GM12878 (cell line): ENCODE measurements around the gene BBS4. TPM values are rescaled to one million over a fixed set of nuclear protein-coding genes. Genes with fewer than 3 reads are reported as not detected.

ENCODE experiments used
- ATAC-seq: fragments of 200-7000 bp; cut with Tn5 transposase; 3 replicates; pipeline ENCODE4 v1.9.1; 2020; ENCODE audit warnings: mild to moderate bottlenecking, moderate library complexity
- BruUV-seq: library from RNA; stranded (reverse); fragments of 400-500 nt; replicated peaks from 2 replicates; lab custom pipeline; 2021; lab: Mats Ljungman, UMichigan
- CTCF ChIA-PET: fragments of 300-600 bp; sonication (Branson Sonifier 250); formaldehyde crosslinking; extraction: SDS; loops from one replicate; lab custom pipeline; 2021; ENCODE audit warnings: inconsistent platforms; lab: Yijun Ruan, JAX
- POLR2A ChIA-PET: fragments of 350-600 bp; formaldehyde crosslinking; extraction: SDS; loops from one replicate; lab custom pipeline; 2021; ENCODE audit warnings: inconsistent platforms; lab: Charles Lee
- RAD21 ChIA-PET: fragments of 300-600 bp; sonication (Branson Sonifier 250); formaldehyde crosslinking; loops from one replicate; lab custom pipeline; 2023; ENCODE audit warnings: antibody characterized with exemption; ENCODE audit not compliant: unreplicated experiment; lab: Charles Lee
- SMC1A ChIA-PET: fragments of 300-600 bp; sonication (Branson Sonifier 250); formaldehyde crosslinking; loops from one replicate; lab custom pipeline; 2023; ENCODE audit not compliant: unreplicated experiment, uncharacterized antibody; lab: Charles Lee
- DNase-seq: peaks from one replicate; pipeline ENCODE4 v3.0.0-alpha.2; 2011; ENCODE audit warnings: low read depth, low spot score
- FAIRE-seq: peaks from 3 replicates; lab custom pipeline; 2011; peaks lifted over from hg19 to GRCh38; lab: Jason Lieb, UNC
- H2AFZ ChIP-seq: 2 replicates; pipeline ENCODE4 v1.6.0; 2011; ENCODE audit warnings: low read depth, low read length, control low read depth; ENCODE audit not compliant: control insufficient read depth
- H3K27ac ChIP-seq: 2 replicates; pipeline ENCODE4 v1.5.1; 2011; ENCODE audit warnings: control low read depth; ENCODE audit not compliant: control insufficient read depth, insufficient read depth
- H3K27me3 ChIP-seq, 2 experiments: replicated peaks in 1 of 2; 2 replicates each; pipeline versions ENCODE4 v1.6.0 to v1.6.1; 2011; ENCODE audit warnings: low read length in 1 of 2; ENCODE audit not compliant: control insufficient read depth in 2 of 2, insufficient read depth in 2 of 2
- H3K36me3 ChIP-seq, 2 experiments: 2 replicates each; pipeline ENCODE4 v1.5.1; 2011; ENCODE audit warnings: low read length in 1 of 2; ENCODE audit not compliant: control insufficient read depth in 2 of 2, insufficient read depth in 2 of 2
- H3K4me1 ChIP-seq: 2 replicates; pipeline ENCODE4 v1.6.1; 2011; ENCODE audit warnings: mild to moderate bottlenecking, low read length, moderate library complexity, mixed read lengths; ENCODE audit not compliant: control insufficient read depth, insufficient read depth
- H3K4me2 ChIP-seq: 2 replicates; pipeline ENCODE4 v1.6.0; 2011; ENCODE audit warnings: control low read depth; ENCODE audit not compliant: control insufficient read depth, insufficient read depth
- H3K4me3 ChIP-seq: fragments of 200-600 bp; sonication (generic); 2 replicates; pipeline ENCODE4 v1.5.1; 2016
- H3K79me2 ChIP-seq: 2 replicates; pipeline ENCODE4 v1.6.0; 2011; ENCODE audit warnings: low read length; ENCODE audit not compliant: control insufficient read depth, insufficient read depth
- H3K9ac ChIP-seq: 2 replicates; pipeline ENCODE4 v1.8.0; 2011; ENCODE audit warnings: low read length, control low read depth, mixed read lengths; ENCODE audit not compliant: control insufficient read depth, insufficient read depth
- H3K9me3 ChIP-seq: replicated peaks from 3 replicates; pipeline ENCODE4 v1.5.1; 2011; ENCODE audit warnings: mild to moderate bottlenecking, low read length; ENCODE audit not compliant: control insufficient read depth, insufficient read depth
- H4K20me1 ChIP-seq: 2 replicates; pipeline ENCODE4 v1.6.0; 2011; ENCODE audit not compliant: control insufficient read depth, insufficient read depth
- BRCA1 ChIP-seq: IDR thresholded peaks from 2 replicates; pipeline ENCODE4 v1.6.1; 2011; ENCODE audit warnings: low read depth, low read length, improper control_type of control experiment
- CBX5 ChIP-seq: sonication (generic); IDR thresholded peaks from 2 replicates; pipeline ENCODE4 v1.6.1; 2016; ENCODE audit warnings: low read depth, moderate library complexity, mild to moderate bottlenecking, inconsistent platforms
- CREM ChIP-seq: IDR thresholded peaks from 2 replicates; pipeline ENCODE4 v1.6.1; 2014; ENCODE audit warnings: antibody characterized with exemption, low read depth
- CTCF ChIP-seq, 3 experiments: IDR thresholded peaks in 2 of 3; conservative IDR thresholded peaks in 1 of 3; 2 replicates each; pipeline ENCODE4 v1.5.1; 2011; ENCODE audit warnings: low read depth in 3 of 3, low read length in 3 of 3, mild to moderate bottlenecking in 3 of 3, control low read depth in 2 of 3, moderate library complexity in 2 of 3, inconsistent platforms in 1 of 3, mixed read lengths in 1 of 3; ENCODE audit not compliant: control insufficient read depth in 2 of 3, insufficient read depth in 1 of 3; ENCODE audit errors: extremely low read depth in 1 of 3
- GATAD2B ChIP-seq: fragments of 450-650 bp; conservative IDR thresholded peaks from 2 replicates; pipeline ENCODE4 v1.6.1; 2017; ENCODE audit warnings: low read depth, mild to moderate bottlenecking, moderate library complexity
- JUNB ChIP-seq: IDR thresholded peaks from 2 replicates; pipeline ENCODE4 v1.6.1; 2016; ENCODE audit warnings: antibody characterized with exemption, mild to moderate bottlenecking
- MEF2A ChIP-seq: IDR thresholded peaks from 2 replicates; pipeline ENCODE4 v1.6.1; 2011; ENCODE audit warnings: low read depth, mild to moderate bottlenecking, low read length, moderate library complexity; ENCODE audit not compliant: insufficient read depth
- SP1 ChIP-seq: IDR thresholded peaks from one replicate; pipeline ENCODE4 v1.6.1; 2011; ENCODE audit warnings: low read depth, low read length
- SREBF2 ChIP-seq: IDR thresholded peaks from 2 replicates; pipeline ENCODE4 v1.6.1; 2012; ENCODE audit warnings: mild to moderate bottlenecking, low read length
- SRF ChIP-seq, 2 experiments: IDR thresholded peaks; 2 replicates each; pipeline ENCODE4 v1.6.1; 2011; ENCODE audit warnings: low read depth in 2 of 2, low read length in 2 of 2, mild to moderate bottlenecking in 1 of 2, moderate library complexity in 1 of 2
- WGBS: methylation state at CpG from one replicate; pipeline ENCODE4 v1.1.6; 2016; ENCODE audit warnings: low lambda C conversion rate; ENCODE audit not compliant: insufficient replicate concordance, insufficient coverage; ENCODE audit errors: missing lambda C conversion rate; 5-methylcytosine and 5-hydroxymethylcytosine counted together
- in situ Hi-C: fragments of 300-500 bp; cut with MboI; formaldehyde crosslinking; loops from 9 replicates; pipeline ENCODE4 v1.14.3; 2018; ENCODE audit warnings: mixed read lengths
- intact Hi-C: fragments of 100-400 bp; cut with micrococcal nuclease; formaldehyde crosslinking; loops from one replicate; pipeline ENCODE4 v1.14.2; 2022; ENCODE audit not compliant: unreplicated experiment
- polyA plus RNA-seq, 11 experiments: library from polyadenylated mRNA; depleted of rRNA in 4 of 11; unstranded in 6 of 11; stranded (reverse) in 5 of 11; fragments of >200 nt; fragmentation: Nextera tagmentation in 4 of 11; fragmentation: Illumina TruSeq in 1 of 11; extraction: Ambion mirVana in 4 of 11; extraction: Trizol in 1 of 11; gene quantifications; 1 replicate in 1 of 11; 2 replicates in 10 of 11; pipeline versions ENCODE4 v1.2.1 to v1.2.3, GENCODE V29; 2011 to 2016; ENCODE audit warnings: inconsistent platforms in 2 of 11, missing spikeins in 2 of 11, low read depth in 1 of 11
- total RNA-seq, 4 experiments: library from RNA; depleted of rRNA in 3 of 4; stranded (reverse); fragments of >200 nt in 3 of 4; fragmentation: Illumina TruSeq in 1 of 4; extraction: Trizol in 1 of 4; gene quantifications; 2 replicates each; pipeline versions ENCODE4 v1.2.1 to v1.2.3, GENCODE V29; 2013 to 2021

Gene BBS4
- total and polyA plus RNA-seq, 10 of the 15 experiments (the other 5 are each of a cell fraction or from before 2014, with no cell fraction given) = 7.2 to 22.1 (median 9.9) TPM

- DNase-seq = no peak
- BruUV-seq = no TSS peak
- ChIA-PET RAD21 (no interaction called here), CTCF (interaction anchor here (0.6 to 1.3 kb wide), 2 partner anchors 18 to 44 kb away, joined by 3 to 4 read pairs; no protein-coding TSS in a partner anchor), SMC1A (interaction anchor here (1.4 kb wide), 1 partner anchor 15 kb away, joined by 3 read pairs; no protein-coding TSS in a partner anchor), POLR2A (no interaction called here)
- Histone ChIP-seq H2AFZ (no peak overlapping the region), H3K4me2 (no peak overlapping the region), H3K4me1 (peaks cover 5% of the 10 kb centered on the region), H3K36me3 (peaks cover 5 to 48% of the 10 kb centered on the region in 2 experiments), H3K9me3 (peaks cover 10% of the 10 kb centered on the region), H3K79me2 (peaks cover 5% of the 10 kb centered on the region), H4K20me1 (no peaks in the 10 kb centered on the region), H3K4me3 (no peak overlapping the region), H3K27me3 (no peaks in the 10 kb centered on the region), H3K27ac (no peak overlapping the region), H3K9ac (no peak overlapping the region)
- no peak for FAIRE-seq
- ATAC-seq = no peak
- intact Hi-C loops (no loop called here), in situ Hi-C loops (no loop called here)
- 97% methylated on average over 2 of the region's 2 CpGs for WGBS
- no peak for TF ChIP-seq SRF (IDR thresholded peaks at IDR 0.05; ENCODE audit: low read depth in 2 of 2, low read length in 2 of 2)
Measured at GRCh38 chr15:72766780-72767179, 80.8 kb downstream of the BBS4 start.

- POLR2A ChIA-PET = interaction anchor here (1.0 kb wide), 1 partner anchor 11 kb away, joined by 3 read pairs; no protein-coding TSS in a partner anchor
- RAD21 ChIA-PET = no interaction called here
- intact Hi-C loops (no loop called here), in situ Hi-C loops (no loop called here)
- Histone ChIP-seq H3K4me1 (peaks cover 22% of the 10 kb centered on the region), H3K27me3 (no peaks in the 10 kb centered on the region), H3K27ac (no peak overlapping the region; the same call in 1 of the 2 replicates), H3K9me3 (peaks cover 10% of the 10 kb centered on the region), H3K36me3 (peaks cover 8 to 58% of the 10 kb centered on the region in 2 experiments), H3K4me2 (no peak overlapping the region), H3K4me3 (no peak overlapping the region), H2AFZ (no peak overlapping the region), H3K79me2 (peaks cover 27% of the 10 kb centered on the region), H4K20me1 (no peaks in the 10 kb centered on the region), H3K9ac (no peak overlapping the region)
- SMC1A ChIA-PET = interaction anchor here (1.3 kb wide), 1 partner anchor 49 kb away, joined by 5 read pairs; no protein-coding TSS in a partner anchor
- CTCF ChIA-PET = interaction anchor here (1.3 kb wide), 1 partner anchor 470 kb away, joined by 3 read pairs; no protein-coding TSS in a partner anchor
- DNase-seq (no peak), FAIRE-seq (no peak), ATAC-seq (peak; percentile 77)
- 32% methylated on average over 6 of the region's 6 CpGs for WGBS
- TF ChIP-seq SREBF2 = no peak
- no peak for TF ChIP-seq GATAD2B
- TF ChIP-seq CREM = 0 out of 2 replicates have a peak, but pooled peaks have one; percentile 15
- TF ChIP-seq BRCA1 = no peak
- TF ChIP-seq CBX5 = no peak
- TF ChIP-seq CTCF (IDR thresholded peaks at IDR 0.05 in 2 of 3, conservative IDR thresholded peaks at IDR 0.05 in 1 of 3; ENCODE audit: control insufficient read depth in 2 of 3, extremely low read depth in 1 of 3, insufficient read depth in 1 of 3, low read depth in 3 of 3, low read length in 3 of 3) = peak; percentile 17 to 18 (median 17); a peak in 2 of 6 replicates
- peak; percentile 79 for TF ChIP-seq JUNB
- TF ChIP-seq MEF2A = 0 out of 2 replicates have a peak, but pooled peaks have one; percentile 50
- TF ChIP-seq SP1 = no peak
- no TSS peak for BruUV-seq
Measured at GRCh38 chr15:72770673-72771328, 84.8 kb downstream of the BBS4 start.
